Activated CD8-positive, alpha-beta memory T cell treated with anti-CD3 and anti-CD28 coated beads, Interleukin-2, amount 50 U/mL, for 4 hours (primary cell): Measurements from ENCODE around the gene CRPPA.

Experiments
- DNase-seq: peaks from one replicate; pipeline ENCODE4 v3.0.0-alpha.2; 2020

The CRPPA gene

GRCh38 chr7:16422917-16423316 is 1.6 kb upstream of the CRPPA start:
- no peak for DNase-seq

DNA sequence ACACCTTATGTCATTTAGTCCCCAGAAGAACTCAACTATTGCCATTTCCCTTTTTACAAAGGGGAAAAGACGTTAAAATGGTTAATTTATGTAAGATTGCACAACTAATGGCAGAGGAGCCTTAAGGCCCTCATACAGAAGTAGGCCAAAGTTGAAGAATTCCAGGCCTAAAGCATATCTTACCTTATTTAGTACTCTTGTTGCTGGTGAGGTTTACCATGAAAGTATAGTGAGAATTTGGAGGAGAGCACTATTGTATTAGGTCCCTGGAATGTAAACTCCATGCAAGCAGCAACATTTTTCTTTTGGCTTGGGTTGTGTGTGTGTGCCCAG is 731 bp upstream of the CRPPA start:
- no peak for DNase-seq

DNA sequence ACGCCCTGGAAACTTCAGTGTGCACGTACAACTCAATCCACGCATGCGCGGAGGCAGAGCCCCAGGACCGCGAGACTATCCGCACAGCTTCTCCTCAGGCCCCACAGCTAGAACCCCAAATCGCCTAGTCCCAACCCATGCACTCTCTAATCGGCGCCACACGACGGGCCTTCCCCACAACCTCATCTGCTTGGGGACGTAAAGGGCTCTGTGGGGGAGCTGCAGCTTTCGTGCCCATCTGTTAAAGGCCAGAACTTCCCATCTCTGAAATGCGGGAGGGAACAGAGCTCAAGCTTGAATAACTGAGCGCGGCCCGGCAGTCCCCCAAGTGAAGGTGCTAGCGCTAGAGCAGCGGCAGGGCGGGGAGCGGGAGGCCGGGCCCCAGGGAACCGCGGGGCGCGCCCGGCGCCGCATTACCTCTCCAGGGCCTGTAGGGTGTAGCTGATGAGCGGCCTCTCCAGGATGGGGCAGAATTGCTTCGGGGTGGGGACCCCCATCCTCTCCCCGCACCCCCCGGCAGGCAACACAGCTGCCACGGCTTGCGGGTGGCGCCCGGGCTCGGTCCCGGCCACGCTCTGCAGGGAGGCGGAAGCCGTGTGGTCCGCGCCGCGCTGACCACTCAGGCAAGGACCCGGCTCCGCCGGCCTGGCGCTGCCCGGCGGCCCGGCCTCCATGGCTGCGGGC is 547 bp downstream of the CRPPA start:
- DNase-seq: peak; percentile 80

DNA sequence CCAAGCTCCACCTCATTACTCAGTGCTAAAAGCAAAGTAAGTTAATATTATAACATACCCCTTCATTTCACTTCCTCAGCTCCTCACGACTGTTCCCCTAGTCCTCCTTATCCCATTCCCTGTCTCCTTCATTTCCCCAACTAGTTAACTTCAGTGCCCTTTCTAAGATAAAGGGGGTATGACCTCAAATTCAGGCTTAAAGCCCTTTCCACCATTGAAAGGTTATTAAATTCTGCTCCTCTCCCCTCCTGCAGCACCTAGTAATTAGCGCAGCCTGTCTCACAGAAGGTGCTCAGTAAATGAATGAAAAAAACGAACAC is 1.0 kb downstream of the CRPPA start:
- DNase-seq: no peak

GRCh38 chr7:16419859-16420258 is 1.5 kb downstream of the CRPPA start:
- DNase-seq: no peak

GRCh38 chr7:16419126-16419525 is 2.2 kb downstream of the CRPPA start:
- no peak for DNase-seq

DNA sequence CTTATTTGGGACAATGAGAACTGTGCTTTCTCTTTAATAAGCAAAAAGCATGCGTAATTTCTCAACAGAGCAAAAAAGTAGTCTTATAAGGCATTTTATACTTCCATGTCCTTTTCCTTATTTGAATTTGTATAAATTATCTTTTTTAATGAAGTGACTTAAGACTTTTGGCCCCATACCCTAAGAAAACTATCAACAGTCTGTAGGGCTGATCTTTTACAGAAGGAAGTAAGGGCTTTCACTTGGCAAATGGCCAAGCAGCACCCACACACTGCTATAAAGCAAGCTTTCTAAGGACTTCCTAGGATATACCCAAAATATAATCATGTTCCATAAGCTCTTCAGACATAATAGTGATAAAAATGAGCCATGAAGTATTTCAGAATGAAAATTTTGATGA is 3.4 kb downstream of the CRPPA start:
- no peak for DNase-seq

GRCh38 chr7:16416289-16417282 is 4.8 kb downstream of the CRPPA start:
- no peak for DNase-seq

DNA sequence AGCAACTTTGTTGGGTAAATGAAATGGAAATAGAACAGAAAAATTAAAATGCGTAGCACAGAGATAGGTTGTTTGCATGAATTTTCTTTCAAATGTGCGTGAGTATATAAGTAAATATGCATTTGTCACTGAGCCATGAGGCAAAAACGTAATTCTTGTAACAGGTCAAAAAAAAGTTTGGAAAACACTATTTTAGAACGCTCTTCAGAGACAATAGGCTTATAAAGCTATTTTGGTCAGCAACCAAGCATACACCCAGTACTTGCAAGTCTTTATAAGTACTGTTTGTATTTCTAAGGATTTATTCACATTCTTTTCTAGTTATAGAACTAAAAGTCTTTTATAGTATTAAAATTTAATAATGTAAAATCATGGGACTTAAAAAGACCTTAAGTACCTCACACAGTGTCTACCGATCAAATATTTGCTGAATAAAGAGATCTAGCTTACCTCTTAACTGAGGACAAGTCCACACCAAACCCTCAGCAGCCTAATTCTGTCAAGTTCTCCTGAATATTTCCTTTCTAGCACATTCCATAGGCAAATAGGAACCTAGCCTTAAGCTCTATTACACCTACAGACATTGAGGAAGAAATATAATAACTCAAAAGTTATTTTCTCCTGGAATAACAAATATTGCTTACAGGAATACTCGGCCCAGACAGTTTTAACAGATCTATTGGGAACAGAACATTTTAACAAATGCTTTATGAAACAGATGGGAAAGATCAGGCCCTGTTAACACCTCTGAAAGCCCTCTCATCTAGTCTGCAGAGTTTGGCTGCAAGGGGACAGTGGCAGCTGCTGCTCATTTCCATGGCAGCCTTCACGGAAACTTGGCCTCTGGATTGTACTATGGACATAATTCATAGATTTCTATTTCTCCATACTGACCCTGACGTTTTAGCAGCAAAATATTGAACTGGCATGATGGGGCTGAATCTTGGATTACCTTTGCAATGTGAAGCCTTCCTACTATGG is 8.8 kb downstream of the CRPPA start:
- DNase-seq: no peak

DNA sequence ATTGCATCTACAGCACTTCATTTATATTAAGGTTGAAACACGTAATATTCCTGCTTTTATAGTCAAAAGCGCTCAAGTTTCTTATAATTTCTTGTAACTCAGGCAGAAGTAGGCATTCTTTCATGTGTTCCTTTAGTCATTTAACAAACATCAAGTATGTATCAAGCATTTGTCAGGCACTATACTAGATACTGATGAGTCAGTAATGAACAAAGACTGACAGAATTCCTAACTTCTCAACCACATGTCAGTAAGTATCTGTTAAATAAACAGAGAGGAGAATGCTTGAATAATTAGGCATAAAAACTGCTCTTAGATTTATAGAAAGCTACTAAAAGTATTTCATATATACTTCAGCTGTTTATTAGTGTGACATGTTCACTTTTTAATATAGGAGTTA is 9.9 kb downstream of the CRPPA start:
- no peak for DNase-seq

DNA sequence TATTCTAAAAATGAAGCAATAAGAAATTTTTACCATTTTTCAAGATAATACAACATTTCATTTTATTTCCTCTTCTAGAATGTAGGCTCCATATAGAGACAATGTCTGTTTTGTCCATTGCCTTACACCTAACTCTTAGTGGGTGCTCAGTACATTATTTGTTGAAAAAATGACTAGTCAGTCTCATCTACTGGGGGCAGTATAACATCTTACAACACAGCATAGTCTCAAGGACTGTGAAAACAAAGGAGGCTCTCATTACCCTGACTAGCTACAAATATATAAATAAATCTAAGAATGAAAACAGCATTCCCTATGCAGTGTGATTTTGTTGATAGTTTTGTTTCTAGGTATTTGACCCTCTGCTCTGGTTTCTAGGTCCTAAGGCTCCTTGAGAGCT is 11.6 kb downstream of the CRPPA start:
- DNase-seq: no peak

- no peak for DNase-seq
Measured at GRCh38 chr7:16404636-16405035, 16.7 kb downstream of the CRPPA start.

GRCh38 chr7:16403475-16403874 is 17.9 kb downstream of the CRPPA start:
- no peak for DNase-seq

DNA sequence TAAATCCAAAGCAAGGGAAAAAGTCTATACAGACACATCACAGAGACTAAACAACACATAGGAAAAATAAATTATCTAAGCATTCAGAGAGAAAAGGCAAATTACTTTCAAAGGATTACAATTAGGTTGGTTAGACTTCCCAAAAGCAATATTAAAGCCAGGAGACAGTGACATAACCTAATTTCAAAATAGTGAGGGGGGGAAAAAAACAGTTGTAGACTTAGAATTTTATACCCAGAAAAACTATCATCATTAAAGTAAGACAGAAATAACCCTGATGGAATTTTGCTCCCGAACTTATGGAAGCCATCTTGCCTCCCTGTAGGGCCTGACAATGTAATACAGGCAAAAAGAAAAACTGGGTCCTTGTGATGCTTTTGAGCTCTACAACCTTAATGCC is 18.4 kb downstream of the CRPPA start:
- DNase-seq: no peak

- DNase-seq: no peak
Measured at GRCh38 chr7:16402091-16402490, 19.2 kb downstream of the CRPPA start.

DNA sequence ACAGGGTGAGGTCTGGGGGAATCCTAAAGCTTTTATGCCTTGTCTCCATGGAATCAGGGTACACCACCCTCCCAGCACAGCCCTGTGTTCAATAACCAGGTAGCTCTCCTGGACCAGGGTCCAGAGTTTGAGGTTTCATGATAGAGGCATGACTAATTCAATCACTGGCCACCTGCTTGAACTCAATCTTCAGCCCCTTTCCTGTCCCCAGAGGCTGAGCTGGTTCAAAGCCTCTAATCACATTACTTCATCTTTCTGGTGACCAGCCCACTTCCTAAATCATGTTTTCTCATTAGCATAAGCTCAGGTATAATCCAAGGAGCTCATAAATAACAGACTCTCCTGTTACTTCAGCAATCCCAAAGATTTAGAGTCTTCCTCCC is 20.5 kb downstream of the CRPPA start:
- DNase-seq: no peak

- no peak for DNase-seq
Measured at GRCh38 chr7:16399916-16400892, 21.1 kb downstream of the CRPPA start.

- DNase-seq: no peak
Measured at GRCh38 chr7:16399265-16399831, 22.0 kb downstream of the CRPPA start.

- no peak for DNase-seq
Measured at GRCh38 chr7:16398146-16399017, 23.0 kb downstream of the CRPPA start.

GRCh38 chr7:16397501-16398145 is 23.7 kb downstream of the CRPPA start:
- no peak for DNase-seq
